Stomach (tissue), 9 donors: ENCODE data around the gene NRF1. TPM values are rescaled to one million over a fixed set of nuclear protein-coding genes. Genes with fewer than 3 reads are reported as not detected.

Source experiments
- DNase-seq, 2 donors: peaks; one replicate each; pipeline versions ENCODE4 v3.0.0 to v3.0.0-alpha.2; 2013 to 2019
- H3K27ac ChIP-seq, 5 donors: fragments of 200-600 bp in 4 of 5; sonication (generic) in 4 of 5; one replicate each; pipeline ENCODE4 v1.5.1; 2013 to 2019; ENCODE audit warnings: mild to moderate bottlenecking in 1 of 5, moderate library complexity in 1 of 5
- H3K27me3 ChIP-seq, 3 donors: fragments of 200-600 bp; sonication (generic); one replicate each; pipeline ENCODE4 v1.5.1; 2017 to 2019; ENCODE audit warnings: mixed run types in 1 of 3
- H3K36me3 ChIP-seq, 4 donors: fragments of 200-600 bp; sonication (generic); 1 replicate in 3 of 4; 2 replicates in 1 of 4; pipeline ENCODE4 v1.5.1; 2016 to 2019
- H3K4me1 ChIP-seq, 4 donors: fragments of 200-600 bp; sonication (generic); one replicate each; pipeline ENCODE4 v1.5.1; 2016 to 2019
- H3K4me3 ChIP-seq, 4 donors: fragments of 200-600 bp; sonication (generic) in 3 of 4; one replicate each; pipeline ENCODE4 v1.5.1; 2016 to 2019; ENCODE audit warnings: mild to moderate bottlenecking in 1 of 4
- H3K9me3 ChIP-seq, 4 donors: fragments of 200-600 bp; sonication (generic); one replicate each; pipeline ENCODE4 v1.5.1; 2016 to 2019
- EP300 ChIP-seq: sonication (generic); formaldehyde crosslinking; IDR thresholded peaks from one replicate; pipeline ENCODE4 v1.6.1; 2017; ENCODE audit warnings: antibody characterized with exemption
- POLR2A ChIP-seq, 4 donors: fragments of 450-650 bp; IDR thresholded peaks; one replicate each; pipeline ENCODE4 v1.6.1; 2016; ENCODE audit warnings: antibody characterized with exemption in 4 of 4, control low read depth in 2 of 4, mild to moderate bottlenecking in 1 of 4, moderate library complexity in 1 of 4
- POLR2AphosphoS5 ChIP-seq, 3 donors: sonication (generic); formaldehyde crosslinking; IDR thresholded peaks; one replicate each; pipeline ENCODE4 v1.6.1; 2016; ENCODE audit warnings: antibody characterized with exemption in 3 of 3
- WGBS, 5 donors: extraction: QIAGEN DNeasy Blood & Tissue Kit in 3 of 5; methylation state at CpG; one replicate each; pipeline versions ENCODE4 v1.1.5 to v1.1.7; 2013 to 2018; 5-methylcytosine and 5-hydroxymethylcytosine counted together
- intact Hi-C: fragments of 100-400 bp; cut with DNase I; formaldehyde crosslinking; loops from one replicate; pipeline ENCODE4 v1.15.1; 2023; ENCODE audit warnings: low total_unique reads
- polyA plus RNA-seq, 3 donors: library from polyadenylated mRNA; stranded (reverse); fragments of 200-250 nt; gene quantifications; one replicate each; pipeline ENCODE4 v1.2.3, GENCODE V29; 2013
- small RNA-seq, 4 donors: library from RNA; depleted of rRNA; stranded (forward); fragments of <200 nt; gene quantifications; one replicate each; pipeline ENCODE3, GENCODE V24; 2016
- total RNA-seq, 5 donors: library from RNA; depleted of rRNA; stranded (reverse); fragments of >200 nt; gene quantifications; one replicate each; pipeline versions ENCODE4 v1.1.0 to v1.2.3, GENCODE V29; 2014 to 2016
- TF ChIP-seq, protein P1 (sequence below), 7 experiments: fragments of 450-650 bp in 4 of 7; fragments of 200-600 bp in 3 of 7; sonication (generic) in 3 of 7; IDR thresholded peaks; one replicate each; pipeline ENCODE4 v1.5.1; 2016 to 2019; ENCODE audit warnings: antibody characterized with exemption in 7 of 7, control low read depth in 2 of 7, mild to moderate bottlenecking in 1 of 7
- donor health status: healthy with polysubstance abuse.
- donor health status: Bipolar disorder and iron deficiency.
- donor health status: healthy.

Gene NRF1
- total and polyA plus RNA-seq, 8 donors = 3.2 to 58.3 (median 10.1) TPM

DNA sequence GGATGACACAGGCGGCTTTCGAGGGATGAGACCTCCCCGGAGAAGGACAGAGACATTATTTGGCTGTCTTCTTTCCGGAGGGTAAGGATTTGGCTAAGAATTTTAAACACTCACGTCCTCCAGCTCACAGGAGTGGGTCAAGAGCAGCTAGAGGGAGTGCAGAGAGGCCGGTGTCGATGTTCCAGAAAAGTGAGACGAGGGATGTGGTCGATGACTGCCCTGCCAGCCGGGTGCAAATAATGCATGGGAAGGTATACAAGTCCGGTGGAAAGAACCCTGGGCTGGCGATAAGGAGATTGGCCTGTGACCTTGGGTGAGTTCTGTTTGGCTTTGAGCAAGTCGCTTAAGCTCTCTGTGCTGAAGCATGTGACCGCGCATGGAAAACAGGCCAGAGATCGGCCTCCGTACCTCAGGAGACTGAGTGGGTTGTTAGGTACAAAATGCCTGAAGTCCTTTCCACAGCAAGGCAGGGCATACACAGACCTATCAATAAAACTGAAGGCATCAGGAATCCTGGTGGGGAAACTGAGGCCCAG, 192.1 kb downstream of the NRF1 start:
- intact Hi-C loops = no loop called here
- Histone ChIP-seq H3K9me3 (no peaks in the 10 kb centered on the region), H3K36me3 (no peaks in the 10 kb centered on the region), H3K4me3 (no peak overlapping the region), H3K27me3 (peaks cover 0 to 27% (median 0%) of the 10 kb centered on the region in 3 donors), H3K4me1 (peaks cover 0 to 20% (median 13%) of the 10 kb centered on the region in 4 donors), H3K27ac (no peak overlapping the region)
- TF ChIP-seq POLR2AphosphoS5 (IDR thresholded peaks at IDR 0.05) (no peak), EP300 (no peak)
- WGBS, 5 donors = 46 to 67% (median 55%) methylated on average over 17 of the region's 17 CpGs
- peak in 1 of 2 donors; percentile 48 for DNase-seq

DNA sequence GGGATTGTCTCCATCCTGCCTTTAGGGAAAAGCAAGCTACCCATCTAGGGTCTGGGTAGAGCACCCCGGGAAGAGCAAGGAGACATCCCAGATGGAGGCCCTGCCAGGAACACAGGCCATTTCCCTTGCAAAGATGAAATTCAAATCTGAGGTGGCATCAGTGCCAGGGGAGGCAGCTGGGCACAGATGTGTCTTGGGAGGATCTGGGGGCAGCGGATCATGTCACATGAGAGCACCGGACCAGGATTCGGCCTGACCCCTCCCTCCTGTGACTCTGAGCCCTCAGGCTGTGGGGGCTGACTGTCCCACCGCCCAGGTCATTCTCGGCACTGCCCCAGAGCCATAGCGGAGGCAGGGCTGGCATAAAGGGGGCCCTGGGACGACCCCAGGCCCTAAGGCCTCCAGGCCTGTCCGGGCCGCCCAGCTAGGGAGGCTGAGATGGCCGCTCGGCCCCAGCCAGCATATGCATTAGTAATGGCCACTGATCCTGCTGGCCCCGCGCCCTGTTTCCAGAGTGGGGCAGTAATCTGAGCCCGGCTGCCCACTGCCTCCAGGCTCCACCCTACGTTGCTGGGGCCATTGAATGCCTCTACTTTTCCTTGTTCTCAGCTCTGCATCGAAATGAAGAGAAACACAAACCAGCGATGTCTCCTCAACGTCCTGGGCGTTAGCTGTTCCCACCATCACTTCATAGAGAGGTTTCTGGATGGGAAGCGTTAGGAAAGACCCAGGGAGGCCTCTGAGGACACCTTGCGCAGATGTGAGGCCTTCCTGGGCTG, 192.8 kb downstream of the NRF1 start:
- WGBS, 5 donors = 87 to 96% (median 91%) methylated on average over 21 to 22 of the region's 22 CpGs
- Histone ChIP-seq H3K4me1 (peaks cover 0 to 20% (median 13%) of the 10 kb centered on the region in 4 donors), H3K36me3 (no peaks in the 10 kb centered on the region), H3K4me3 (no peak overlapping the region), H3K27me3 (peaks cover 0 to 20% (median 0%) of the 10 kb centered on the region in 3 donors), H3K27ac (no peak overlapping the region), H3K9me3 (no peaks in the 10 kb centered on the region)
- TF ChIP-seq, protein P1, sequence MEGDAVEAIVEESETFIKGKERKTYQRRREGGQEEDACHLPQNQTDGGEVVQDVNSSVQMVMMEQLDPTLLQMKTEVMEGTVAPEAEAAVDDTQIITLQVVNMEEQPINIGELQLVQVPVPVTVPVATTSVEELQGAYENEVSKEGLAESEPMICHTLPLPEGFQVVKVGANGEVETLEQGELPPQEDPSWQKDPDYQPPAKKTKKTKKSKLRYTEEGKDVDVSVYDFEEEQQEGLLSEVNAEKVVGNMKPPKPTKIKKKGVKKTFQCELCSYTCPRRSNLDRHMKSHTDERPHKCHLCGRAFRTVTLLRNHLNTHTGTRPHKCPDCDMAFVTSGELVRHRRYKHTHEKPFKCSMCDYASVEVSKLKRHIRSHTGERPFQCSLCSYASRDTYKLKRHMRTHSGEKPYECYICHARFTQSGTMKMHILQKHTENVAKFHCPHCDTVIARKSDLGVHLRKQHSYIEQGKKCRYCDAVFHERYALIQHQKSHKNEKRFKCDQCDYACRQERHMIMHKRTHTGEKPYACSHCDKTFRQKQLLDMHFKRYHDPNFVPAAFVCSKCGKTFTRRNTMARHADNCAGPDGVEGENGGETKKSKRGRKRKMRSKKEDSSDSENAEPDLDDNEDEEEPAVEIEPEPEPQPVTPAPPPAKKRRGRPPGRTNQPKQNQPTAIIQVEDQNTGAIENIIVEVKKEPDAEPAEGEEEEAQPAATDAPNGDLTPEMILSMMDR (IDR thresholded peaks at IDR 0.05) = no peak
- TF ChIP-seq POLR2A (IDR thresholded peaks at IDR 0.05) (no peak), EP300 (no peak), POLR2AphosphoS5 (IDR thresholded peaks at IDR 0.05) (no peak)
- no peak for DNase-seq
- intact Hi-C loops = no loop called here

DNA sequence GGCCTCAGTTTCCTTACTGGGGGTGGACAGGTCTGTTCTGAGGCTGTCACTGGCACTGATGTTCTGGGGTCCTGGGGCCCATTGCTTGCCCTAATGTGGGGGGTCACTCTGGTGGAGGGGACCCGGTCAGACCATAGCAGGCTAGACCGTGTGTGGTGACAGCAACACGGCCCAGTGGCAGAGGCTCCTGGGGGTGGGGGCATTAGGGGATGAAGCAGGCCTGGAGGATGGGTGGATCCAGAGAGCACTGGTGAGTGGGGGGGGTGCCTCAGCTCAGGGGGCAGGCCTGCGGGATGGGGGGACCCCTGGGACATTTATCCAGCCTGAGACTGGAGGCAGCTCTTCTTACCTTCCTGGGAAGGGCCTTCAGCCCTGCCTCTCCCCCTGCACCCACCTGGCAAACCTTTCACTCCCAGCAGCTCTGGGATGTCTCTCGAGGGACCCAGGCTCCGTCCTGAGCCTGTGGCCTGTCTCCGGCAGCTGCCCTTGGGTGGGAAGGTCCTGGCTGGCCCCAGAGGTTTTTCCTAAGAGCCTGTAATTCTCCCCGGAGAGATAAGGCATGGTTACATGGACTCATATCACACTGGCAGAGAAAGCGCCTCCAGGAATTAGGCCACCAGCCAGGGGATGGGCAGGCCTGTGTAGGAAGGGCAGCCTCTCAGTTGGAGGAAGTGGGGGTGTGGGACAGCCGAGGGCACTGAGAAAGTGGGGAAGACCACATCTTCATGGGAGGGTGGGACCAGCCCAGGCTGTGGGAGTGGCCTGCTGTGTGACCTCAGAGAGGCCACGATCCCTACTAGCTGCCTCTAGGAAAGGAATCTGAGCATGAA, 193.6 kb downstream of the NRF1 start:
- Histone ChIP-seq H3K36me3 (no peaks in the 10 kb centered on the region), H3K27me3 (peaks cover 0 to 15% (median 0%) of the 10 kb centered on the region in 3 donors), H3K4me3 (no peak overlapping the region), H3K9me3 (no peaks in the 10 kb centered on the region), H3K27ac (no peak overlapping the region), H3K4me1 (peaks cover 0 to 20% (median 13%) of the 10 kb centered on the region in 4 donors)
- 43 to 69% (median 60%) methylated on average over 2 to 11 of the region's 11 CpGs for WGBS, 5 donors
- DNase-seq = peak; percentile 53 to 73
- intact Hi-C loops = no loop called here
- TF ChIP-seq, protein P1 (IDR thresholded peaks at IDR 0.05) = no peak
- TF ChIP-seq POLR2AphosphoS5 (IDR thresholded peaks at IDR 0.05) (peak in 2 of 3 donors; percentile 18 to 24), POLR2A (IDR thresholded peaks at IDR 0.05) (no peak), EP300 (no peak)

Small RNA genes within 50 kb of the gene (small RNA-seq; reads per million reads assigned to genes)
- gene MIR182 = 5,291 to 47,019 (median 15,925) reads per million in 4 donors
- gene MIR183 = 47.5 to 227 (median 130) reads per million in 4 donors
- 0.59 to 5.7 (median 2.6) reads per million in 4 donors for gene MIR96

Other genes with a start within 250 kb of the NRF1 start
- 1 to 10 TPM in 2 of 5 donors, not detected in 3; 2.0 TPM for gene STRIP2, start 177.3 kb upstream of the NRF1 start, total RNA-seq
- gene STRIP2, start 177.3 kb upstream of the NRF1 start, polyA plus RNA-seq = under 1 TPM; 0.56 to 0.98 (median 0.76) TPM
- gene SMKR1, start 109.2 kb upstream of the NRF1 start, total RNA-seq = not detected
- under 1 TPM in 2 of 3 donors, not detected in 1; 0.70 to 0.76 TPM for gene SMKR1, start 109.2 kb upstream of the NRF1 start, polyA plus RNA-seq